Measurements from ENCODE around the gene ELK4.

DNA sequence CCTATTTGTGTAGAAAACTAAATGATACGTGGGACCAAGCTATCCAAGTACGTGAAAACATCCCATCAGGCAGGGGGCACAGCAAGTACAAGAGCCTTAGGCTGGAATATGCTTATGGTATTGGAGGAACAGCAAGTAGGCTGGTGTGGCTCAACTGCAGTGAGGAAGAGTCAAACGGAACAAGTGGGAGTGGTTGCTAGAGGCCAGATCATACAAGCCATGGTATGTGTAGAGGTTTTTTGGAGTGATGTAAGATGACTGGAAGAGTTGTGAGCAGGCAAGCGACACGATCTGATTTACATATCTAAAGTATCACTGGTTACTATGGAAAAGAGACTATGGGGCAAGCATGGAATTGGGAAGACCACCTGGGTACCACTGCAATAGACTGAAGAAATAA lies 27.8 kb downstream of the ELK4 start:
- TF ChIP-seq, protein P1, sequence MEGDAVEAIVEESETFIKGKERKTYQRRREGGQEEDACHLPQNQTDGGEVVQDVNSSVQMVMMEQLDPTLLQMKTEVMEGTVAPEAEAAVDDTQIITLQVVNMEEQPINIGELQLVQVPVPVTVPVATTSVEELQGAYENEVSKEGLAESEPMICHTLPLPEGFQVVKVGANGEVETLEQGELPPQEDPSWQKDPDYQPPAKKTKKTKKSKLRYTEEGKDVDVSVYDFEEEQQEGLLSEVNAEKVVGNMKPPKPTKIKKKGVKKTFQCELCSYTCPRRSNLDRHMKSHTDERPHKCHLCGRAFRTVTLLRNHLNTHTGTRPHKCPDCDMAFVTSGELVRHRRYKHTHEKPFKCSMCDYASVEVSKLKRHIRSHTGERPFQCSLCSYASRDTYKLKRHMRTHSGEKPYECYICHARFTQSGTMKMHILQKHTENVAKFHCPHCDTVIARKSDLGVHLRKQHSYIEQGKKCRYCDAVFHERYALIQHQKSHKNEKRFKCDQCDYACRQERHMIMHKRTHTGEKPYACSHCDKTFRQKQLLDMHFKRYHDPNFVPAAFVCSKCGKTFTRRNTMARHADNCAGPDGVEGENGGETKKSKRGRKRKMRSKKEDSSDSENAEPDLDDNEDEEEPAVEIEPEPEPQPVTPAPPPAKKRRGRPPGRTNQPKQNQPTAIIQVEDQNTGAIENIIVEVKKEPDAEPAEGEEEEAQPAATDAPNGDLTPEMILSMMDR (CRISPR knock-in tag; IDR thresholded peaks at IDR 0.05): no peak
- TF ChIP-seq NR2F6 (IDR thresholded peaks at IDR 0.05): no peak
- TF ChIP-seq NR2F6 (CRISPR knock-in tag; IDR thresholded peaks at IDR 0.05): no peak
- no peak for TF ChIP-seq TBP (CRISPR knock-in tag; IDR thresholded peaks at IDR 0.05)
- TF ChIP-seq ZNF350 (CRISPR knock-in tag; IDR thresholded peaks at IDR 0.05; ENCODE audit: borderline replicate concordance, low read depth): no peak
- no peak for TF ChIP-seq ZNF460 (CRISPR knock-in tag; IDR thresholded peaks at IDR 0.05; ENCODE audit: borderline replicate concordance)
- no peak for TF ChIP-seq TAF1 (CRISPR knock-in tag; IDR thresholded peaks at IDR 0.05)
- no peak for TF ChIP-seq RBM22 (optimal IDR thresholded peaks at IDR 0.05; ENCODE audit: low read length)
- no peak for TF ChIP-seq TCF12 (IDR thresholded peaks at IDR 0.05)
- TF ChIP-seq TCF12 (CRISPR knock-in tag; IDR thresholded peaks at IDR 0.05): no peak
- TF ChIP-seq, protein P2, sequence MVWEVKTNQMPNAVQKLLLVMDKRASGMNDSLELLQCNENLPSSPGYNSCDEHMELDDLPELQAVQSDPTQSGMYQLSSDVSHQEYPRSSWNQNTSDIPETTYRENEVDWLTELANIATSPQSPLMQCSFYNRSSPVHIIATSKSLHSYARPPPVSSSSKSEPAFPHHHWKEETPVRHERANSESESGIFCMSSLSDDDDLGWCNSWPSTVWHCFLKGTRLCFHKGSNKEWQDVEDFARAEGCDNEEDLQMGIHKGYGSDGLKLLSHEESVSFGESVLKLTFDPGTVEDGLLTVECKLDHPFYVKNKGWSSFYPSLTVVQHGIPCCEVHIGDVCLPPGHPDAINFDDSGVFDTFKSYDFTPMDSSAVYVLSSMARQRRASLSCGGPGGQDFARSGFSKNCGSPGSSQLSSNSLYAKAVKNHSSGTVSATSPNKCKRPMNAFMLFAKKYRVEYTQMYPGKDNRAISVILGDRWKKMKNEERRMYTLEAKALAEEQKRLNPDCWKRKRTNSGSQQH (CRISPR knock-in tag; IDR thresholded peaks at IDR 0.05; ENCODE audit: low read depth): no peak
- no peak for TF ChIP-seq MAZ (IDR thresholded peaks at IDR 0.05; ENCODE audit: borderline replicate concordance, low read depth, low read length)
- no peak for TF ChIP-seq MAZ (CRISPR knock-in tag; IDR thresholded peaks at IDR 0.05; ENCODE audit: low read depth)
- no peak for TF ChIP-seq POLR2AphosphoS5 (IDR thresholded peaks at IDR 0.05; ENCODE audit: low read depth, low read length)
